Measurements from ENCODE around the gene ING4.
A peak's percentile ranks its signal among the peaks of the same experiment; 100 is the strongest.

ING4 gene

GRCh38 chr12:6632026-6632983 lies 30.6 kb downstream of the ING4 start:
- peak; percentile 17 to 39 for DNase-seq

GRCh38 chr12:6631549-6631961 lies 31.4 kb downstream of the ING4 start:
- DNase-seq, result no peak

- no peak for DNase-seq
These were observed 32.2 kb downstream of the ING4 start for GRCh38 chr12:6630736-6631135.

GRCh38 chr12:6627616-6628015 lies 35.3 kb downstream of the ING4 start:
- peak in 1 of 2 experiments; percentile 41 for DNase-seq

GRCh38 chr12:6626654-6627283 lies 36.1 kb downstream of the ING4 start:
- DNase-seq, result no peak

- DNase-seq, result no peak
These were observed 42.0 kb downstream of the ING4 start for GRCh38 chr12:6620885-6621274.

GRCh38 chr12:6620137-6620884 lies 42.6 kb downstream of the ING4 start:
- no peak for DNase-seq

GRCh38 chr12:6618483-6619225 lies 44.3 kb downstream of the ING4 start:
- DNase-seq, result no peak

- DNase-seq, result no peak
These were observed 47.1 kb downstream of the ING4 start for GRCh38 chr12:6615802-6616201.

- DNase-seq, result no peak
These were observed 48.3 kb downstream of the ING4 start for GRCh38 chr12:6614513-6615172.

GRCh38 chr12:6613776-6614512 lies 49.0 kb downstream of the ING4 start:
- DNase-seq, result peak; percentile 97

GRCh38 chr12:6613015-6613775 lies 49.7 kb downstream of the ING4 start:
- peak; percentile 93 to 94 for DNase-seq

GRCh38 chr12:6612652-6613014 lies 50.3 kb downstream of the ING4 start:
- DNase-seq, result no peak

GRCh38 chr12:6612247-6612646 lies 50.7 kb downstream of the ING4 start:
- no peak for DNase-seq

- no peak for DNase-seq
These were observed 54.2 kb downstream of the ING4 start for GRCh38 chr12:6608592-6609281.

- peak; percentile 90 to 91 for DNase-seq
These were observed 54.9 kb downstream of the ING4 start for GRCh38 chr12:6607751-6608591.

- DNase-seq, result peak in 1 of 2 experiments; percentile 38
These were observed 56.4 kb downstream of the ING4 start for GRCh38 chr12:6606331-6607131.

All from NCI-H2081 (cell line).